Activated T-cell treated with anti-CD3 and anti-CD28 coated beads, Interleukin-2, amount 50 U/mL, for 48 hours (primary cell): Measurements from ENCODE around the gene DSC1.

Experiments
- DNase-seq, 2 experiments: peaks; one replicate each; pipeline ENCODE4 v3.0.0-alpha.2; 2020

Gene DSC1

GRCh38 chr18:31102025-31102684, 60.5 kb downstream of the DSC1 start, which contains the start of gene DSC2:
DSC2 (minus strand) TSS chr18:31102421; CDS start chr18:31101971, 450 bp downstream.
- DNase-seq, result no peak

- DNase-seq, result no peak
Measured at GRCh38 chr18:31101183-31102024, 61.3 kb downstream of the DSC1 start.

DNA sequence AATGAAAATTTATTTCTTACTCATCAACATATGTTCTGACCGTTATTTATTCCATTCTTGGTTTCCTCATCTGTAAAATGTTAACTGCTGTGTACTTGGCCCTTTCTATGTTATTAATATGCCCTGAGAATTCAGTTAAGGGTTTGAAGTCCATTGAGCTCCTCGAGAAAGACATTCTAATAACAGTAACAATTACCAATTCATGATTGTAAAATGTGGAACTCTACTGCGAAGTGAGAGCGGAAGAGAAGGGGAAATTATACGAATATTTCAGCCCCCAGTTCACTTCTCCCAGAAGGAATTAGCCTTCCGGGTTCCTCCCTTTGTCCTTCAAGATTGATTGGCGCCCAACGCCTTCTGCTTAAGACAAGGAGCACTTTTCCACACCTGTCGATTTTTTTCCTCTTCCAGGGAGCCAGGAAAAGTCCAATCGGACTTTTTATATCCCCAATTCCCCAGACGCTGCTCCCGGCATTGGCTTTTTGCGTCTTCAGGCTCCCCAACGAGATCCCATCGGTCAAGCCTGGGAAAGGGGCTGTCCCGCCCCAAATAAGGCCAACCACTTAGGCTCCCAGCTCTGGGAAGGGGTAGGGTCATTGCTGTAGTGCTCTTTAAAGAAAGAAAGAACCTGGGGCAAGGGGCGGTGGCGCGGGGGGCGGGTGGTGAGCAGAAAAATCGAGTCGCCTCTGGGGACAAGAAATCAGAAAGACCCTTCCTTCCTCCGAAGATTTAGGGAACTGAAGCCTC, 62.0 kb downstream of the DSC1 start:
- no peak for DNase-seq

DNA sequence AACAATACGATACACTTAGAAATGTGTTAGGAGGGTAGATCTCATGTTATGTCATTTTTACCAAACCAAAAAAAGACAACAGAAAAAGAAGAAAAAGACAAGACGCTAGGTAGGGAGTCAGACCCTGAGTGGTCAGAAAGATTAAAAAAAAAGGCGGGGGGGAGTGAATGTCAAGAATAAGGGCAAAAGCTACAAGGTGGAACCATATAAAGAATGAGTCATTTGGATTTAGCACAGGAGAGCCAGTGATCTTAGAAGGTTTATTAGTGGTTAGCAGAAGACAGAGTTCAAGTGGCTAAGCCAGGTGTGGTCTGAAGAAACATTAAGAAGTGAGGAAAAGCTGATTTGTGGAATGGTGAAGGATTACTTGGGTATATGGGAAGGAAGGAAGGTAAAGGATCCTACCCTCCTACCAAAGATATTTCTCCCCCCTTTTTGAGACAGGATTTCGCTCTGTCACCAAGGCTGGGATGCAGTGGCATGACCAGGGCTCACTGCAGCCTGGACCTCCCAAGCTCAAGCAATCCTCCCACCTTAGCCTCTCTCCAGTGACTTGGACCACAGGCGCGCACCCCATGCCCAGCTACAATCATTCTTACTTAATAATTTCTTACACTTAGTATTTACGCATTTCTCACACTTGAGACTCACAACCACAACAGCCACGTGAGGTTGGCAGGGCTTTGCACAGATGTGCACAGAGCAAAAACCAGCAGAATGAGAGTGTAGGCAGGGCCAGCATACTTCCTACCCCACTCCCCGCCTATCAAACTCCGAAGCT, 63.0 kb downstream of the DSC1 start:
- no peak for DNase-seq

DNA sequence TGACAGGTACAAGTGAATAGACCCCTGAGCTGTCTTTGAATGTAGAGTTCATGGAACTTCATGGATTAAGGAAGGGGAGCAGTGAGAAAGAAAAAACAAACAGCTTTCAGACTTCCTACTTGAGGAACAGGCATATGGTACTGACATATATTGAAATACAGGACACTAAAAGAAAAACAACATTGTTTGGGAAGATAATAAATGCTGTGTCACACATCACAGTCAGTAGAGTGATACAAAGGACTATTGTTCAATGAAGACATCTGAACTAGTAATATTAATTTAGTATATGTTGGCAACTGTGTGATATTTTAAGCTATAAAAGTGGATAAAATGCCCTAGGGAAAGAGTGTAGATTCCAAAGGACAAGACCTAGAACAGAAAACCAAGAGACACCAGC, 63.8 kb downstream of the DSC1 start:
- DNase-seq, result no peak

DNA sequence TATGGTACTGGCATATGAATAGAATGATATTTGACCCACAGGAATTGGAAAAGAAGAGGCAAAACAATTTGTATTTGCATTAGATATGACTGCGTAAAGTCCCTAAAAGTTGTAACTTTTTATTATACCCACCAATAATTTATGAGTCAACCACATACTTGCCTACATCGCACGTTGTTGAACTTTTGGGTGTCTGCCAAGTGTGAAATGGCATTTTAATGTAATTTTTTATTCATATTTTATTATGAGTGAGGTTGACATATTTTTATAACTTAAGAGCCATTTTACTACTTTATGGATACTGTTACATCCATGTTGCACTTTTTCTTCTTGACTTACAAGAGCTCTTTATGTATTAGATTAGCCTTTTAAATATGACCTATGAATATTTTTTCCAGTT, 65.0 kb downstream of the DSC1 start:
- no peak for DNase-seq

DNA sequence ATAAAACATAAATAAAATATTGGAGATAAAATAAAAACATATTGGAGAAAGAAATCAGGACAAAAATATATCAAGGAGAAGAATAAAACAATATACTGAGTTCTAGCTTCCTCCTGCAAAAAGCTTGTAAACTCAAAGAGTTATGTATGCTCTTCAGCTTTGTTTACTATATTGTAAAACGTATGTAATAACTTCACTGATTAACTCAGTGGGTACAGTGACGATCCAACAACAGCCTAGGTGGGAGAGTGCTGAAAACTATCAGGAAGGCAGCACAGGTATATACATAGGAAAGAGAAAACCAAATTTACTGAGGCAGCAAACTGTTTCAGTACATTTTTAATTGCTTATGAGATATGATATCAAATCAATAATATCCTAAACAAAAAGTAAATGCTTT, 68.8 kb downstream of the DSC1 start:
- no peak for DNase-seq

- no peak for DNase-seq
Measured at GRCh38 chr18:31093294-31093693, 69.4 kb downstream of the DSC1 start.

DNA sequence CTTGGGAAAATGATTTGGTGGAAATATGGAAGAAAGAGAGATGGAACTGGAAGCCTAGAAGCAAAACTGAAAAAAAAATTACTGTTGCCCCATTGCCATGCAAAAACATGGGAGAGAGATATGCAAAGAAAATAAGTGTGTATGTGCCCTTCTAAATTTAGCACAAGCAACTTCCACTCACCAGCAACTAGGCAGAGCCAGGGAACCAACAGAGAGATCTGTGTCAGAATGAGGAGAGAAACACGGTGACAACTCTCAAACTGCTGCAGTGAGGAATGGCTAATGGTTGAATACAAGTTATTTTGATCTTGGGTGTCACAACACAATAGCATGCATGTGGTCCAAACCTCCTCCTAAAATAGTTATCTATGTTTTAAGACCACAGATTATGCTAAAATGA, 71.3 kb downstream of the DSC1 start:
- DNase-seq, result no peak

- no peak for DNase-seq
Measured at GRCh38 chr18:31088532-31088931, 74.1 kb downstream of the DSC1 start.

GRCh38 chr18:31079973-31080372, 82.7 kb downstream of the DSC1 start:
- DNase-seq, result no peak
